ENCODE data around the gene SLC1A2. TPM values are rescaled to one million over a fixed set of nuclear protein-coding genes. Genes with fewer than 3 reads are reported as not detected.

Gene SLC1A2
- total RNA-seq, 1 experiment from 2014 or later, result 0.11 TPM

DNA sequence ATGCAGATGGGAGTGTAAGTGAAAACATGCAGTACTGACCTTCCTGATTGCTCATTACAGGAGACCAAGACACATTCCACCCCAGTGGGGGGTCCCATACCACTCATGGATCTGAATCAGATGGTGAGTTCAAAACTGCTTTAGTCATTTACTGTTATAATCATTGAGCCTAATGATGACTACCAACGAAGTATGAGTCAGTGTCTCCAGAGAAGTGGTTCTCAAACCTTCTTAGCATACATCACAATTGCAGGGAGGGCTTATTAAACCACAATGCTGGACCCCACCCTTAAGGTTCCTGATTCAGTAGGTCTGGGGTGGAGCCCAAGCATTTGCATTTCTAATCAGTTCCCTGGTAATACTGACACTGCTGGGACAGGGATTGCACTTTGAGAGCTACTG is 204.6 kb downstream of the SLC1A2 start:
- peak; percentile 72 for DNase-seq (ENCODE audit: low spot score)
- intact Hi-C loops (cut with micrococcal nuclease; ENCODE audit: unreplicated experiment), result no loop called here

GRCh38 chr11:35214226-35214770 is 205.1 kb downstream of the SLC1A2 start:
- Histone ChIP-seq H3K27ac (ENCODE audit: low read depth, low read length, poor library complexity, severe bottlenecking) (no peak overlapping the region), H3K4me1 (ENCODE audit: insufficient read depth, low read length, poor library complexity, severe bottlenecking) (no peaks in the 10 kb centered on the region), H3K9me3 (ENCODE audit: low read depth, low read length, poor library complexity, severe bottlenecking) (no peaks in the 10 kb centered on the region), H3K27me3 (replicated peaks; ENCODE audit: insufficient read depth, low read depth, low read length, poor library complexity) (peaks cover 3% of the 10 kb centered on the region), H3K36me3 (ENCODE audit: insufficient read depth, low read length, poor library complexity, severe bottlenecking) (no peaks in the 10 kb centered on the region), H3K4me3 (ENCODE audit: low read depth, low read length, poor library complexity, severe bottlenecking) (no peak overlapping the region)
- POLR2A ChIA-PET (ENCODE audit: low non-redundant PET), result no interaction called here
- TF ChIP-seq, protein P1, sequence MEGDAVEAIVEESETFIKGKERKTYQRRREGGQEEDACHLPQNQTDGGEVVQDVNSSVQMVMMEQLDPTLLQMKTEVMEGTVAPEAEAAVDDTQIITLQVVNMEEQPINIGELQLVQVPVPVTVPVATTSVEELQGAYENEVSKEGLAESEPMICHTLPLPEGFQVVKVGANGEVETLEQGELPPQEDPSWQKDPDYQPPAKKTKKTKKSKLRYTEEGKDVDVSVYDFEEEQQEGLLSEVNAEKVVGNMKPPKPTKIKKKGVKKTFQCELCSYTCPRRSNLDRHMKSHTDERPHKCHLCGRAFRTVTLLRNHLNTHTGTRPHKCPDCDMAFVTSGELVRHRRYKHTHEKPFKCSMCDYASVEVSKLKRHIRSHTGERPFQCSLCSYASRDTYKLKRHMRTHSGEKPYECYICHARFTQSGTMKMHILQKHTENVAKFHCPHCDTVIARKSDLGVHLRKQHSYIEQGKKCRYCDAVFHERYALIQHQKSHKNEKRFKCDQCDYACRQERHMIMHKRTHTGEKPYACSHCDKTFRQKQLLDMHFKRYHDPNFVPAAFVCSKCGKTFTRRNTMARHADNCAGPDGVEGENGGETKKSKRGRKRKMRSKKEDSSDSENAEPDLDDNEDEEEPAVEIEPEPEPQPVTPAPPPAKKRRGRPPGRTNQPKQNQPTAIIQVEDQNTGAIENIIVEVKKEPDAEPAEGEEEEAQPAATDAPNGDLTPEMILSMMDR (conservative IDR thresholded peaks at IDR 0.05; ENCODE audit: low read depth, low read length), result no peak
- no peak for TF ChIP-seq EZH2 (IDR thresholded peaks at IDR 0.05; ENCODE audit: borderline replicate concordance, low read depth, low read length, poor library complexity, severe bottlenecking)
- no TSS peak for BruUV-seq (replicated peaks)
- DNase-seq (ENCODE audit: low spot score), result no peak
- intact Hi-C loops (cut with micrococcal nuclease; ENCODE audit: unreplicated experiment), result no loop called here
- CTCF ChIA-PET, result no interaction called here

More for the DNA sequence above, 204.6 kb downstream of the SLC1A2 start:
- Histone ChIP-seq H3K27ac (ENCODE audit: low read depth, low read length, poor library complexity, severe bottlenecking) (no peak overlapping the region), H3K27me3 (replicated peaks; ENCODE audit: insufficient read depth, low read depth, low read length, poor library complexity) (peaks cover 3% of the 10 kb centered on the region), H3K36me3 (ENCODE audit: insufficient read depth, low read length, poor library complexity, severe bottlenecking) (no peaks in the 10 kb centered on the region), H3K9me3 (ENCODE audit: low read depth, low read length, poor library complexity, severe bottlenecking) (no peaks in the 10 kb centered on the region), H3K4me1 (ENCODE audit: insufficient read depth, low read length, poor library complexity, severe bottlenecking) (no peaks in the 10 kb centered on the region), H3K4me3 (ENCODE audit: low read depth, low read length, poor library complexity, severe bottlenecking) (no peak overlapping the region)
- no TSS peak for BruUV-seq (replicated peaks)
- TF ChIP-seq, protein P1 (conservative IDR thresholded peaks at IDR 0.05; ENCODE audit: low read depth, low read length), result no peak
- no peak for TF ChIP-seq EZH2 (IDR thresholded peaks at IDR 0.05; ENCODE audit: borderline replicate concordance, low read depth, low read length, poor library complexity, severe bottlenecking)
- CTCF ChIA-PET, result no interaction called here
- POLR2A ChIA-PET (ENCODE audit: low non-redundant PET), result no interaction called here

GRCh38 chr11:35211952-35212351 is 207.4 kb downstream of the SLC1A2 start:
- no peaks in the 10 kb centered on the region for H3K36me3 ChIP-seq (ENCODE audit: insufficient read depth, low read length, poor library complexity, severe bottlenecking)
- TF ChIP-seq, protein P1 (conservative IDR thresholded peaks at IDR 0.05; ENCODE audit: low read depth, low read length), result no peak
- no peak for TF ChIP-seq EZH2 (IDR thresholded peaks at IDR 0.05; ENCODE audit: borderline replicate concordance, low read depth, low read length, poor library complexity, severe bottlenecking)
- H3K27me3 ChIP-seq (replicated peaks; ENCODE audit: insufficient read depth, low read depth, low read length, poor library complexity), result peaks cover 3% of the 10 kb centered on the region
- no peaks in the 10 kb centered on the region for H3K4me1 ChIP-seq (ENCODE audit: insufficient read depth, low read length, poor library complexity, severe bottlenecking)
- BruUV-seq (replicated peaks), result no TSS peak
- no peak overlapping the region for H3K27ac ChIP-seq (ENCODE audit: low read depth, low read length, poor library complexity, severe bottlenecking)
- no peak overlapping the region for H3K4me3 ChIP-seq (ENCODE audit: low read depth, low read length, poor library complexity, severe bottlenecking)
- DNase-seq (ENCODE audit: low spot score), result no peak
- no peaks in the 10 kb centered on the region for H3K9me3 ChIP-seq (ENCODE audit: low read depth, low read length, poor library complexity, severe bottlenecking)
- ChIA-PET CTCF (no interaction called here), POLR2A (ENCODE audit: low non-redundant PET) (interaction anchor here (0.6 kb wide), 1 partner anchor 604 kb away, joined by 3 read pairs; no protein-coding TSS in a partner anchor)
- intact Hi-C loops (cut with micrococcal nuclease; ENCODE audit: unreplicated experiment), result no loop called here
